Measurements from ENCODE around the gene PHF11.
A peak's percentile ranks its signal among the peaks of the same experiment; 100 is the strongest.
"Not testable (repeated sequence)": the region's sequence is repeated elsewhere in the genome, so short reads cannot be mapped to it uniquely, and the experiment has no call there.

Gene PHF11

DNA sequence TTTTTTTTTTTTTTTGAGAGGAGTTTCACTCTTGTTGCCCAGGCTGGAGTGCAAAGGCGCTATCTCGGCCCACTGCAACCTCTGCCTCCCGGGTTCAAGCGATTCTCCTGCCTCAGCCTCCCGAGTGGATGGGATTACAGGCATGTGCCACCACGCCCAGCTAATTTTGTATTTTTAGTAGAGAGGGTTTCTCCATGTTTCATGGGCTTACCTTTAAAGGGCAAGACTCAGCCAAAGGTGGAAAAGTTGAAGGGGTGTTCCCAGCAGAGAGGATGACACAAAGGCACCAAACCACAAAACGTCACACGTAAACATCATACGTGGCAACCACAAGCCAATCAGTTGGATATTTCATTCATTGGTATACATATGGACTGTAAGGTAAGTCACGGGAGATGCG is 1.1 kb downstream of the PHF11 start:
- not testable (repeated sequence) for H3K4me3 ChIP-seq (ENCODE audit: low read length in 2 of 2); H3K9ac ChIP-seq (ENCODE audit: low read depth in 1 of 2, low read length in 2 of 2); H3K36me3 ChIP-seq (ENCODE audit: control insufficient read depth in 2 of 2, insufficient read depth in 2 of 2, low read length in 2 of 2); H3K4me1 ChIP-seq (ENCODE audit: control insufficient read depth in 2 of 2, insufficient read depth in 2 of 2, low read length in 2 of 2); H3K9me3 ChIP-seq (ENCODE audit: control insufficient read depth in 2 of 2, low read length in 2 of 2); H3K27me3 ChIP-seq (ENCODE audit: control insufficient read depth in 2 of 2, insufficient read depth in 2 of 2, low read length in 2 of 2)
- peak overlapping the region; percentile 88 to 94 for H3K27ac ChIP-seq (ENCODE audit: low read depth in 2 of 2, low read length in 2 of 2)

DNA sequence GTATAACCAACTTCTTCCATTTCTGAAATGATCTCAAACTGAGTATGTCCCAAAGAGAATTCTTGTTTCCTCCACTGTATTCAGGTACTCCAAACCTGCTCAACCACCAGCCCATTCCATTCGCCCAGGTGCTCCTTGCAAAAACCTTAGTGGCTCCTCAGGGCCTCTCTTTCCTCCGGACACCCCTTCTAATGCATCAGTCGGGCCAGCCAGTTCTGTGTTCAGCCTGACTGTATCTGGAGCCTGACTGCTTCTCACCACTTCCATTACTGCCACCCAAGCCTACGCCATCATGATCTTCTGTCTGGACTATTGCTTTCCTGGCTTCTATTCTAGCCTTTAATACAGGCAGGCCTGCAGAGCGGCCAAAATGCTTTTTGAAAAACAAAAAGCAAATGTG is 1.5 kb downstream of the PHF11 start:
- H3K4me1 ChIP-seq (ENCODE audit: control insufficient read depth in 2 of 2, insufficient read depth in 2 of 2, low read length in 2 of 2) = no peaks in the 10 kb centered on the region
- no peak overlapping the region for H3K9ac ChIP-seq (ENCODE audit: low read depth in 1 of 2, low read length in 2 of 2)
- H3K27ac ChIP-seq (ENCODE audit: low read depth in 2 of 2, low read length in 2 of 2) = peak overlapping the region in 1 of 2 donors; percentile 3
- no peak overlapping the region for H3K4me3 ChIP-seq (ENCODE audit: low read length in 2 of 2)
- H3K27me3 ChIP-seq (ENCODE audit: control insufficient read depth in 2 of 2, insufficient read depth in 2 of 2, low read length in 2 of 2) = no peaks in the 10 kb centered on the region
- H3K9me3 ChIP-seq (ENCODE audit: control insufficient read depth in 2 of 2, low read length in 2 of 2) = no peaks in the 10 kb centered on the region
- peaks cover 3 to 5% of the 10 kb centered on the region in 2 donors for H3K36me3 ChIP-seq (ENCODE audit: control insufficient read depth in 2 of 2, insufficient read depth in 2 of 2, low read length in 2 of 2)

DNA sequence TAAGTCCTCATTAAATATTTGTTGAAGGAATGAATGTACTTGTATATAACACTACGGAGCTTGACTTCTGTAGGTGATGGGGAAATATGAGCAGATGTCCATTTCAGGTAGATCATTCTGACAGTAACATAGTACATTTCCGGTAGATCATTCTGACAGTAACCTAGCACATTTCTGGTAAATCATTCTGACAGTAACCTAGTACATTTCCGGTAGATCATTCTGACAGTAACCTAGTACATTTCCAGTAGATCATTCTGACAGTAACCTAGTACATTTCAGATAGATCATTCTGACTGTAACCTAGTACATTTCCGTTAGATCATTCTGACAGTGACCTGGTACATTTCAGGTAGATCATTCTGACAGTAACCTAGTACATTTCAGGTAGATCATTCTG is 2.5 kb downstream of the PHF11 start:
- no peaks in the 10 kb centered on the region for H3K9me3 ChIP-seq (ENCODE audit: control insufficient read depth in 2 of 2, low read length in 2 of 2)
- H3K36me3 ChIP-seq (ENCODE audit: control insufficient read depth in 2 of 2, insufficient read depth in 2 of 2, low read length in 2 of 2) = peaks cover 5% of the 10 kb centered on the region in 2 donors
- no peaks in the 10 kb centered on the region for H3K27me3 ChIP-seq (ENCODE audit: control insufficient read depth in 2 of 2, insufficient read depth in 2 of 2, low read length in 2 of 2)
- H3K4me1 ChIP-seq (ENCODE audit: control insufficient read depth in 2 of 2, insufficient read depth in 2 of 2, low read length in 2 of 2) = no peaks in the 10 kb centered on the region
- no peak overlapping the region for H3K27ac ChIP-seq (ENCODE audit: low read depth in 2 of 2, low read length in 2 of 2)
- no peak overlapping the region for H3K9ac ChIP-seq (ENCODE audit: low read depth in 1 of 2, low read length in 2 of 2)
- H3K4me3 ChIP-seq (ENCODE audit: low read length in 2 of 2) = no peak overlapping the region

- Histone ChIP-seq H3K27ac (ENCODE audit: low read depth in 2 of 2, low read length in 2 of 2) (peak overlapping the region in 1 of 2 donors; percentile 57), H3K4me1 (ENCODE audit: control insufficient read depth in 2 of 2, insufficient read depth in 2 of 2, low read length in 2 of 2) (no peaks in the 10 kb centered on the region)
Observed at GRCh38 chr13:49499889-49500660, 4.3 kb downstream of the PHF11 start.

DNA sequence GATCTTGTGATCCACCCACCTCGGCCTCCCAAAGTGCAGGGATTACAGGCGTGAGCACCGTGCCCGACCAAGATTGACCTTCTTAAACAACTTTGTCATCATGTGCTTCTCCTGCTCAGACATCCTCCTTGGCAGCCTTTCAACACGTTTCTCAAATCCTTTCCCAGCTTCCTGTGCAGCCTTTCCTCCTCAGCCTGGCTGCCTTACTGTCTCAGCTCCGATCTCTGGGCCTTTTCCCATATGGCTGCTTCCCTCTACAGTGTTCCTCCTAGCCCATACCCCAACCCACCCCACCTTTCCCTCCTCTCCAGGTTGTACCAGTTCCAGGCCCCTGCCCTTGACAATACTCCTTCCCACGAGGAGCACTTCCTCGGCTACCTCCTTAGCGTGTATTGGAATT is 7.2 kb downstream of the PHF11 start:
- Histone ChIP-seq H3K27me3 (ENCODE audit: control insufficient read depth in 2 of 2, insufficient read depth in 2 of 2, low read length in 2 of 2) (no peaks in the 10 kb centered on the region), H3K9me3 (ENCODE audit: control insufficient read depth in 2 of 2, low read length in 2 of 2) (no peaks in the 10 kb centered on the region), H3K9ac (ENCODE audit: low read depth in 1 of 2, low read length in 2 of 2) (no peak overlapping the region), H3K27ac (ENCODE audit: low read depth in 2 of 2, low read length in 2 of 2) (no peak overlapping the region), H3K4me3 (ENCODE audit: low read length in 2 of 2) (no peak overlapping the region), H3K36me3 (ENCODE audit: control insufficient read depth in 2 of 2, insufficient read depth in 2 of 2, low read length in 2 of 2) (peaks cover 5% of the 10 kb centered on the region in 2 donors), H3K4me1 (ENCODE audit: control insufficient read depth in 2 of 2, insufficient read depth in 2 of 2, low read length in 2 of 2) (no peaks in the 10 kb centered on the region)

More at GRCh38 chr13:49499889-49500660, 4.3 kb downstream of the PHF11 start:
- no peaks in the 10 kb centered on the region for H3K27me3 ChIP-seq (ENCODE audit: control insufficient read depth in 2 of 2, insufficient read depth in 2 of 2, low read length in 2 of 2)
- H3K9ac ChIP-seq (ENCODE audit: low read depth in 1 of 2, low read length in 2 of 2) = no peak overlapping the region
- H3K9me3 ChIP-seq (ENCODE audit: control insufficient read depth in 2 of 2, low read length in 2 of 2) = no peaks in the 10 kb centered on the region
- no peak overlapping the region for H3K4me3 ChIP-seq (ENCODE audit: low read length in 2 of 2)
- peaks cover 5% of the 10 kb centered on the region in 2 donors for H3K36me3 ChIP-seq (ENCODE audit: control insufficient read depth in 2 of 2, insufficient read depth in 2 of 2, low read length in 2 of 2)

- Histone ChIP-seq H3K9ac (ENCODE audit: low read depth in 1 of 2, low read length in 2 of 2) (no peak overlapping the region), H3K27ac (ENCODE audit: low read depth in 2 of 2, low read length in 2 of 2) (no peak overlapping the region), H3K4me3 (ENCODE audit: low read length in 2 of 2) (no peak overlapping the region), H3K36me3 (ENCODE audit: control insufficient read depth in 2 of 2, insufficient read depth in 2 of 2, low read length in 2 of 2) (peaks cover 5% of the 10 kb centered on the region in 2 donors), H3K27me3 (ENCODE audit: control insufficient read depth in 2 of 2, insufficient read depth in 2 of 2, low read length in 2 of 2) (no peaks in the 10 kb centered on the region), H3K9me3 (ENCODE audit: control insufficient read depth in 2 of 2, low read length in 2 of 2) (no peaks in the 10 kb centered on the region), H3K4me1 (ENCODE audit: control insufficient read depth in 2 of 2, insufficient read depth in 2 of 2, low read length in 2 of 2) (no peaks in the 10 kb centered on the region)
Observed at GRCh38 chr13:49503951-49504350, 8.2 kb downstream of the PHF11 start.

GRCh38 chr13:49512578-49512977 is 16.8 kb downstream of the PHF11 start:
- peaks cover 21 to 30% of the 10 kb centered on the region in 2 donors for H3K36me3 ChIP-seq (ENCODE audit: control insufficient read depth in 2 of 2, insufficient read depth in 2 of 2, low read length in 2 of 2)
- no peak overlapping the region for H3K27ac ChIP-seq (ENCODE audit: low read depth in 2 of 2, low read length in 2 of 2)
- no peaks in the 10 kb centered on the region for H3K4me1 ChIP-seq (ENCODE audit: control insufficient read depth in 2 of 2, insufficient read depth in 2 of 2, low read length in 2 of 2)
- no peak overlapping the region for H3K9ac ChIP-seq (ENCODE audit: low read depth in 1 of 2, low read length in 2 of 2)
- H3K4me3 ChIP-seq (ENCODE audit: low read length in 2 of 2) = no peak overlapping the region
- no peaks in the 10 kb centered on the region for H3K27me3 ChIP-seq (ENCODE audit: control insufficient read depth in 2 of 2, insufficient read depth in 2 of 2, low read length in 2 of 2)
- H3K9me3 ChIP-seq (ENCODE audit: control insufficient read depth in 2 of 2, low read length in 2 of 2) = no peaks in the 10 kb centered on the region

- Histone ChIP-seq H3K27ac (ENCODE audit: low read depth in 2 of 2, low read length in 2 of 2) (no peak overlapping the region), H3K27me3 (ENCODE audit: control insufficient read depth in 2 of 2, insufficient read depth in 2 of 2, low read length in 2 of 2) (no peaks in the 10 kb centered on the region), H3K36me3 (ENCODE audit: control insufficient read depth in 2 of 2, insufficient read depth in 2 of 2, low read length in 2 of 2) (peaks cover 26 to 48% of the 10 kb centered on the region in 2 donors)
Observed at GRCh38 chr13:49516467-49516866, 20.7 kb downstream of the PHF11 start.

GRCh38 chr13:49517461-49517860 is 21.7 kb downstream of the PHF11 start:
- Histone ChIP-seq H3K4me1 (ENCODE audit: control insufficient read depth in 2 of 2, insufficient read depth in 2 of 2, low read length in 2 of 2) (no peaks in the 10 kb centered on the region), H3K4me3 (ENCODE audit: low read length in 2 of 2) (no peak overlapping the region), H3K27me3 (ENCODE audit: control insufficient read depth in 2 of 2, insufficient read depth in 2 of 2, low read length in 2 of 2) (no peaks in the 10 kb centered on the region), H3K9ac (ENCODE audit: low read depth in 1 of 2, low read length in 2 of 2) (no peak overlapping the region), H3K9me3 (ENCODE audit: control insufficient read depth in 2 of 2, low read length in 2 of 2) (no peaks in the 10 kb centered on the region), H3K27ac (ENCODE audit: low read depth in 2 of 2, low read length in 2 of 2) (no peak overlapping the region), H3K36me3 (ENCODE audit: control insufficient read depth in 2 of 2, insufficient read depth in 2 of 2, low read length in 2 of 2) (peaks cover 32 to 54% of the 10 kb centered on the region in 2 donors)

More at GRCh38 chr13:49516467-49516866, 20.7 kb downstream of the PHF11 start:
- Histone ChIP-seq H3K9me3 (ENCODE audit: control insufficient read depth in 2 of 2, low read length in 2 of 2) (no peaks in the 10 kb centered on the region), H3K4me1 (ENCODE audit: control insufficient read depth in 2 of 2, insufficient read depth in 2 of 2, low read length in 2 of 2) (no peaks in the 10 kb centered on the region), H3K9ac (ENCODE audit: low read depth in 1 of 2, low read length in 2 of 2) (no peak overlapping the region), H3K4me3 (ENCODE audit: low read length in 2 of 2) (no peak overlapping the region)

- no peak overlapping the region for H3K27ac ChIP-seq (ENCODE audit: low read depth in 2 of 2, low read length in 2 of 2)
- no peaks in the 10 kb centered on the region for H3K9me3 ChIP-seq (ENCODE audit: control insufficient read depth in 2 of 2, low read length in 2 of 2)
- H3K4me3 ChIP-seq (ENCODE audit: low read length in 2 of 2) = no peak overlapping the region
- H3K36me3 ChIP-seq (ENCODE audit: control insufficient read depth in 2 of 2, insufficient read depth in 2 of 2, low read length in 2 of 2) = peaks cover 11 to 37% of the 10 kb centered on the region in 2 donors
- no peaks in the 10 kb centered on the region for H3K4me1 ChIP-seq (ENCODE audit: control insufficient read depth in 2 of 2, insufficient read depth in 2 of 2, low read length in 2 of 2)
- no peaks in the 10 kb centered on the region for H3K27me3 ChIP-seq (ENCODE audit: control insufficient read depth in 2 of 2, insufficient read depth in 2 of 2, low read length in 2 of 2)
- no peak overlapping the region for H3K9ac ChIP-seq (ENCODE audit: low read depth in 1 of 2, low read length in 2 of 2)
Observed at GRCh38 chr13:49521224-49521623, 25.5 kb downstream of the PHF11 start.

All from mucosa of rectum (tissue), 2 donors.